Fibroblast of pulmonary artery (primary cell): ENCODE measurements around the gene PTPRD.

ENCODE experiments used
- DNase-seq: peaks from one replicate; pipeline ENCODE4 v3.0.0-alpha.2; 2010; ENCODE audit warnings: low read depth
- H3K4me3 ChIP-seq: replicated peaks from 2 replicates; pipeline ENCODE4 v1.5.1; 2011; ENCODE audit warnings: low read depth, mild to moderate bottlenecking, control low read depth, low read length, moderate library complexity
- TF ChIP-seq, protein P1 (sequence below): IDR thresholded peaks from 2 replicates; pipeline ENCODE4 v1.5.1; 2011; ENCODE audit warnings: mild to moderate bottlenecking, control low read depth, low read length, inconsistent platforms; ENCODE audit errors: missing control alignments

PTPRD gene

DNA sequence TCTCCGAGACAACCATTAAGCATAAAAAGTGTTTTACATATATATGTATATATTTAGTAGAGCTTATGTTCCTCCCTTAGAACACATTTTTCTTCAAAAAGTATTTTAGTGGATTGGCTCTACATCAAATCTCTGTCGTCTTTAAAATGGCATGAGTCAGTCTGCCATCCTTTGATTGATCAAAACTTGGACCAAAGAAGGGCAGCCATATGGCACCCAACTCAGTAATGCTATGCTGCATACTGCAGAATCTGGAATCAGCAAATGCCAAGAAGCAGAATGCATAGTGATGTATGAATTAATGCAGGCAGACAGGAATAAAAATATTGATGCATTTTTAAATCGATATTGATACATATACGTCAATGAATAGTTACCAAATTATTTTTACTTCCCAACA, 1074.4 kb downstream of the PTPRD start:
- TF ChIP-seq, protein P1, sequence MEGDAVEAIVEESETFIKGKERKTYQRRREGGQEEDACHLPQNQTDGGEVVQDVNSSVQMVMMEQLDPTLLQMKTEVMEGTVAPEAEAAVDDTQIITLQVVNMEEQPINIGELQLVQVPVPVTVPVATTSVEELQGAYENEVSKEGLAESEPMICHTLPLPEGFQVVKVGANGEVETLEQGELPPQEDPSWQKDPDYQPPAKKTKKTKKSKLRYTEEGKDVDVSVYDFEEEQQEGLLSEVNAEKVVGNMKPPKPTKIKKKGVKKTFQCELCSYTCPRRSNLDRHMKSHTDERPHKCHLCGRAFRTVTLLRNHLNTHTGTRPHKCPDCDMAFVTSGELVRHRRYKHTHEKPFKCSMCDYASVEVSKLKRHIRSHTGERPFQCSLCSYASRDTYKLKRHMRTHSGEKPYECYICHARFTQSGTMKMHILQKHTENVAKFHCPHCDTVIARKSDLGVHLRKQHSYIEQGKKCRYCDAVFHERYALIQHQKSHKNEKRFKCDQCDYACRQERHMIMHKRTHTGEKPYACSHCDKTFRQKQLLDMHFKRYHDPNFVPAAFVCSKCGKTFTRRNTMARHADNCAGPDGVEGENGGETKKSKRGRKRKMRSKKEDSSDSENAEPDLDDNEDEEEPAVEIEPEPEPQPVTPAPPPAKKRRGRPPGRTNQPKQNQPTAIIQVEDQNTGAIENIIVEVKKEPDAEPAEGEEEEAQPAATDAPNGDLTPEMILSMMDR = no peak
- DNase-seq = no peak
- no peak overlapping the region for H3K4me3 ChIP-seq

DNA sequence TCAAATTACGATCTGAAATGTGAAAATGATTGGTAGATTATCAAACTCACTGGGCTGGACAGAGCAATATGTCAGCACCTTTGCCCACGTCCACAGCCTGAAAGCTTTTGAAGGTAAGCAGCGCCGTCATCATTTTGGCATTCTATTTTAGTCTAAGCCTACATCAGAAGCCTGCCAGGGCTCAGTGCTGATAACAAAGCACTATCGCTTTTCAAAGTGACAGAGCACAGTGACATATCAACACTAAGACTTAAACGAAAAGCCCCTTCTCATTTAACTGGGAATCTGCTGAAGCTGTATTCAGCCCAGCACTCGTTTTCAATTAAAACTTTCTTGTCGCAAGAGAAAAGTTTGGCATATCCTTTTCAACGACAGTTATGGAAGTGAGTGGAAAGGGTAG, 1076.3 kb downstream of the PTPRD start:
- TF ChIP-seq, protein P1 = no peak
- H3K4me3 ChIP-seq = no peak overlapping the region
- DNase-seq = no peak

DNA sequence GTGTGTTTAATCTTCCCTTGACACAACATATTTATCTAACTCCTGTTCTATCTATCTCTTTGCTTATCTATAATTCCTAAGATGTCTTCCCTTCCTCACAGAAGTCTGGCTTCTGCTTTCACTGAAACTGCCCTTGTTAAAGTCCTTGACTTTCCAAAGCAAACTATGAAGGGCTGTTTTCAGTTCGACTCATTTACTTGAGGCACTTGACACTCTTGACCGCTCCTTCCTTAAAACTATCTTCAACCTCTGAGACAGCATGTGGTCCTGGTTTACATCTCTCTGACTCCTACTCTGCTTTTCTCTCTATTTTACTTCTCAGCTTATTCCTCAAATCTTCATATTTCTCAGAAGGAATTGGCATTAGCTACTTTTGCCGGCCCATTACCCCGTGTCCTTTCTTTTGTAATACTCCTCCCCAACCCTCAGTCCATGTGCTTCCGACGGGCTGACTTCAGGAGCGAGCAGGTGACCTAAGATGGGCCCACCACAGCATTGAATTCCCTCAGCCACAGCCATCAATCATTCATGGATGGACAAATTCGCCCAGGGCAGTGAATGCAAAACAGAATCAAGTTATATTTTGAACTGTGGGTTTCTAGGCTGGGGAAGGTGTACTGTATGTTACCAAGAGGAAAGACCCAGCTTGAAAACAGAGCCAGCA, 1089.2 kb downstream of the PTPRD start:
- no peak for DNase-seq
- TF ChIP-seq, protein P1 = no peak
- no peak overlapping the region for H3K4me3 ChIP-seq

DNA sequence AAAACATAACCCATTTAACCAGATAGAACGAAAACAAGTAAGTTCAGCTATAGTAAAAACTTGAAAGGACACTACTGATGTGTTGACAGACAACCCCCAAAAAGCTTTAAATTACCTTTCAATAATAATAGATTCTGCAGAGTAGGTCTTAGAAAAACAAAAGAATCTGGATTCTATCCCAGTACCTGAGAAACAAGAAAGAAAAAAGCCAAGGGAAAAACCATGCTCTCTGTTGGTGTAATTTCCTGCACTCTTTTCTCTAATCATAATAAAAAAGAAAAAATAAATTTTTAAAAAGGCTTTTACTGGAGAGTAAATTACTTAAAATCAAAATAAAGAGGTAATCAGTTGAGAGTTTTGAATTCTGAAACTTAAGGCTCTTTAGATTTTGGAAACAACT, 1090.4 kb downstream of the PTPRD start:
- no peak for DNase-seq
- TF ChIP-seq, protein P1 = no peak
- H3K4me3 ChIP-seq = no peak overlapping the region

DNA sequence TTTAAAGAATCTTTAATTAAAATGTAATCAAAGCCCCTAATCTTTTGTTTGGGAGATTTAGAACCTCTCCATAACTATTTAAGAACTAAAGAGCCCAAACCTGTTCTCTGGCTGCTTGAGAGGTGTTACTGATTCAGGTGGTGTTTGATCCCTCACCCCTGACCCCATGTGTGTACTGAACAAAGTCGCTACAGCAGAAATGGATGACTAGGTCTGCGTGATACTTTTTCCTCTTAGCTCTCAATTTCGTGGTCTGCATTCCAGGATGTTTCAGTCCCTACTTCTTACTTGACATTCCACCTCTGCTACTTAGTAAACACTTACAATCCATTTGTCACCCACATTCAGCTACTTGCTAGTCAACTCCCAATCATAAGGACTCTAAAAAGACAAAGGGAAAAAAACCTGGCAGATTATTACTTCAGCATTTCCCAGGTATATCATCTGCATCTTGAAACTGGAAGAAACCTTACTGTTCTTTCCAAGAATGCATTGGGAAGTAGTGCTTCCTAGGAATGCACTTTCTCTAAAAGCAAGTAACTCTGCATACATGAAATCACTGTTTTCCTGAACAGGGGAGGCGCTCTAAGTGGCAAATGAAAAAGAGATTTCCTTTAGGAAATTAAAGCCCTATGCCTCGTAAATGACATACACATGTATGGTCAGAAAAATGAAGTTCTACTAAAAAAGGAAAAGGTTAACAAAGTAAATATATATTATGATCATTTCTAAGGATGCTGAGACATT, 1091.6 kb downstream of the PTPRD start:
- H3K4me3 ChIP-seq = no peak overlapping the region
- no peak for DNase-seq
- TF ChIP-seq, protein P1 = no peak

DNA sequence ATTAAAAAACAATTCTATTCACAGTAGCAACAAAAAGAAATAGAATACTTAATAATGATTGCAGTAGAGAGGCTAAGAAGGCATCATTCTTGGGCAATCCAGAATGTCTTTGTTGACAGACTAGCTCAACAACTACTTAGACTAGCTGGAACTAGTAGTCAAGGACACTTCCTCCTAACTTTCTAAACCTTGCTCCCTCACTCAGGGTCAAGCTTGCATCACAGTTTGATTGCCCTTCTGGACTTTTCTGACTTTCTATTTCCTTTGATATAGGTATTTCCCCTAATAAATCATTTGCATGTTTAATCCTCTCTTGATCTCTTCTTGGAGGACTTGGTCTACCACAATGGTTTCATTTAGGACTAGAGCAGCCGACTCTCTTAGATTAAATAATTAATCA, 1107.9 kb downstream of the PTPRD start:
- no peak for DNase-seq
- TF ChIP-seq, protein P1 = no peak
- H3K4me3 ChIP-seq = no peak overlapping the region

DNA sequence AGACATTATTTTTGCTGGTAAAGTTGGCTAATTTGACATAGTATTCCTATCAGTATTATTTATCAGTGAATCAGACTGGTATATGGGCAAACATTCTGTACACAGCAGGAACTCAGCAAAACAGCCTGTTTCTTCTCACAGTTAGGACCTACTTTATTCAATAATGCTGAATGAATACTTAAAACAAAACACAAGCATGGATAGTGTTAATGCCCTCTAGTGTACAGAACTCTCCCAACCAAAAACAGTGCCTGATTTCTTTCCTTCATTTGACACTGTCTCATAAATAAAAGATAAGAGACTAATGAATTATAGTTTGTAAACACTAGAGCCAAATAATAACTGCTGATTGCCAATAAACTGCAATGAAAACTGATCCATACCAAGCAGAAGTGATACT, 1113.3 kb downstream of the PTPRD start:
- H3K4me3 ChIP-seq = no peak overlapping the region
- no peak for DNase-seq
- TF ChIP-seq, protein P1 = no peak
